ENCODE measurements around the gene STAB2.

The STAB2 gene

GRCh38 chr12:103586791-103587370, at the start of gene STAB2:
STAB2 (plus strand) TSS chr12:103587273; CDS start chr12:103587477, 204 bp downstream.
- DNase-seq (ENCODE audit: low read depth in 2 of 2) = no peak

- no peak for DNase-seq (ENCODE audit: low read depth in 2 of 2)
These were observed 48.7 kb upstream of the STAB2 start for GRCh38 chr12:103538397-103538796.

- DNase-seq (ENCODE audit: low read depth in 2 of 2) = no peak
These were observed 46.8 kb upstream of the STAB2 start for GRCh38 chr12:103540319-103540718.

GRCh38 chr12:103542078-103542477, 45.0 kb upstream of the STAB2 start:
- no peak for DNase-seq (ENCODE audit: low read depth in 2 of 2)

- DNase-seq (ENCODE audit: low read depth in 2 of 2) = no peak
These were observed 40.1 kb upstream of the STAB2 start for GRCh38 chr12:103546959-103547358.

- no peak for DNase-seq (ENCODE audit: low read depth in 2 of 2)
These were observed 39.7 kb upstream of the STAB2 start for GRCh38 chr12:103547376-103547775.

- DNase-seq (ENCODE audit: low read depth in 2 of 2) = no peak
These were observed 39.1 kb upstream of the STAB2 start for GRCh38 chr12:103547929-103548328.

- peak; percentile 51 to 53 for DNase-seq (ENCODE audit: low read depth in 2 of 2)
These were observed 38.2 kb upstream of the STAB2 start for GRCh38 chr12:103548622-103549601.

GRCh38 chr12:103556890-103557627, 30.0 kb upstream of the STAB2 start:
- DNase-seq (ENCODE audit: low read depth in 2 of 2) = no peak

- no peak for DNase-seq (ENCODE audit: low read depth in 2 of 2)
These were observed 29.5 kb upstream of the STAB2 start for GRCh38 chr12:103557628-103558010.

- no peak for DNase-seq (ENCODE audit: low read depth in 2 of 2)
These were observed 28.2 kb upstream of the STAB2 start for GRCh38 chr12:103558879-103559278.

- no peak for DNase-seq (ENCODE audit: low read depth in 2 of 2)
These were observed 26.4 kb upstream of the STAB2 start for GRCh38 chr12:103560604-103561101.

- DNase-seq (ENCODE audit: low read depth in 2 of 2) = no peak
These were observed 25.9 kb upstream of the STAB2 start for GRCh38 chr12:103561174-103561573.

- DNase-seq (ENCODE audit: low read depth in 2 of 2) = no peak
These were observed 20.7 kb upstream of the STAB2 start for GRCh38 chr12:103566398-103566797.

- DNase-seq (ENCODE audit: low read depth in 2 of 2) = no peak
These were observed 17.8 kb upstream of the STAB2 start for GRCh38 chr12:103569278-103569677.

- DNase-seq (ENCODE audit: low read depth in 2 of 2) = no peak
These were observed 15.8 kb upstream of the STAB2 start for GRCh38 chr12:103571286-103571685.

- no peak for DNase-seq (ENCODE audit: low read depth in 2 of 2)
These were observed 14.6 kb upstream of the STAB2 start for GRCh38 chr12:103572312-103573045.

GRCh38 chr12:103573185-103573584, 13.9 kb upstream of the STAB2 start:
- no peak for DNase-seq (ENCODE audit: low read depth in 2 of 2)

GRCh38 chr12:103578926-103579325, 8.1 kb upstream of the STAB2 start:
- DNase-seq (ENCODE audit: low read depth in 2 of 2) = no peak

GRCh38 chr12:103580026-103580425, 7.0 kb upstream of the STAB2 start:
- no peak for DNase-seq (ENCODE audit: low read depth in 2 of 2)

- no peak for DNase-seq (ENCODE audit: low read depth in 2 of 2)
These were observed 4.1 kb upstream of the STAB2 start for GRCh38 chr12:103583008-103583407.
